Measurements from ENCODE around the gene SSBP4.

The SSBP4 gene

DNA sequence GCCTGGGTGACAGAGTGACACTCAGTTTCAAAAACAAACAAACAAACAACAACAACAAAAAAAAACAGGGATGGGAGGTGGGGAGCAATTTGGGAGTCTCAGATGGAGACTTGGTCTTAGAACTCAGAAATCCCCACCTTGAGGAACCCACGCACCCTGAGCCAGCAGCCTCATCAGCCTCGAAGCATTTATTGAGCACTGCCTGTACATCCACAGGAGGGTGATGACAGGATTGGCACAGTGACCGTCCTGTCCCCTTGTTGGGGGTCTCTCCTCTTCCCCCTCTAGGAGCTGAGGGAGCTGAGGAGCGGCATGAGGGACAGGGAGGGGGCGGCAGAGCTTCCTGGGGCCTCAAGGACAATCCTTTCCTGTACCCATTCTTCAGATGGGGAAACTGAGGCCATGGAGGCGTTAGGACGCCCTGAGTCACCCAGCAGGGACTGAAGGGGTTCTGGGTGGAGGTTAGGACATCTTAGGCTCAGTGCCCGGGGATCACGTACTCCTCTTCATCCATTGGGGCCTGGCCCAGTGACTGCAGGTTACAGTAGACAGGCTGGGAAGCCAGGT is 27.6 kb upstream of the SSBP4 start:
- TF ChIP-seq, protein P1, sequence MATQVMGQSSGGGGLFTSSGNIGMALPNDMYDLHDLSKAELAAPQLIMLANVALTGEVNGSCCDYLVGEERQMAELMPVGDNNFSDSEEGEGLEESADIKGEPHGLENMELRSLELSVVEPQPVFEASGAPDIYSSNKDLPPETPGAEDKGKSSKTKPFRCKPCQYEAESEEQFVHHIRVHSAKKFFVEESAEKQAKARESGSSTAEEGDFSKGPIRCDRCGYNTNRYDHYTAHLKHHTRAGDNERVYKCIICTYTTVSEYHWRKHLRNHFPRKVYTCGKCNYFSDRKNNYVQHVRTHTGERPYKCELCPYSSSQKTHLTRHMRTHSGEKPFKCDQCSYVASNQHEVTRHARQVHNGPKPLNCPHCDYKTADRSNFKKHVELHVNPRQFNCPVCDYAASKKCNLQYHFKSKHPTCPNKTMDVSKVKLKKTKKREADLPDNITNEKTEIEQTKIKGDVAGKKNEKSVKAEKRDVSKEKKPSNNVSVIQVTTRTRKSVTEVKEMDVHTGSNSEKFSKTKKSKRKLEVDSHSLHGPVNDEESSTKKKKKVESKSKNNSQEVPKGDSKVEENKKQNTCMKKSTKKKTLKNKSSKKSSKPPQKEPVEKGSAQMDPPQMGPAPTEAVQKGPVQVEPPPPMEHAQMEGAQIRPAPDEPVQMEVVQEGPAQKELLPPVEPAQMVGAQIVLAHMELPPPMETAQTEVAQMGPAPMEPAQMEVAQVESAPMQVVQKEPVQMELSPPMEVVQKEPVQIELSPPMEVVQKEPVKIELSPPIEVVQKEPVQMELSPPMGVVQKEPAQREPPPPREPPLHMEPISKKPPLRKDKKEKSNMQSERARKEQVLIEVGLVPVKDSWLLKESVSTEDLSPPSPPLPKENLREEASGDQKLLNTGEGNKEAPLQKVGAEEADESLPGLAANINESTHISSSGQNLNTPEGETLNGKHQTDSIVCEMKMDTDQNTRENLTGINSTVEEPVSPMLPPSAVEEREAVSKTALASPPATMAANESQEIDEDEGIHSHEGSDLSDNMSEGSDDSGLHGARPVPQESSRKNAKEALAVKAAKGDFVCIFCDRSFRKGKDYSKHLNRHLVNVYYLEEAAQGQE (IDR thresholded peaks at IDR 0.05; ENCODE audit: insufficient read depth in 1 of 2, low read depth in 2 of 2, low read length in 2 of 2): no peak
- no peak for TF ChIP-seq FOXP2 (optimal IDR thresholded peaks at IDR 0.05; ENCODE audit: borderline replicate concordance, extremely low read depth, extremely low read length, insufficient read depth)
- TF ChIP-seq TAF1 (IDR thresholded peaks at IDR 0.05; ENCODE audit: borderline replicate concordance, insufficient read depth, low read length): no peak
- no peak for TF ChIP-seq POLR2AphosphoS5 (IDR thresholded peaks at IDR 0.05; ENCODE audit: low read depth, low read length)
- TF ChIP-seq SIN3A (IDR thresholded peaks at IDR 0.05; ENCODE audit: borderline replicate concordance, insufficient read depth, low read length): no peak

DNA sequence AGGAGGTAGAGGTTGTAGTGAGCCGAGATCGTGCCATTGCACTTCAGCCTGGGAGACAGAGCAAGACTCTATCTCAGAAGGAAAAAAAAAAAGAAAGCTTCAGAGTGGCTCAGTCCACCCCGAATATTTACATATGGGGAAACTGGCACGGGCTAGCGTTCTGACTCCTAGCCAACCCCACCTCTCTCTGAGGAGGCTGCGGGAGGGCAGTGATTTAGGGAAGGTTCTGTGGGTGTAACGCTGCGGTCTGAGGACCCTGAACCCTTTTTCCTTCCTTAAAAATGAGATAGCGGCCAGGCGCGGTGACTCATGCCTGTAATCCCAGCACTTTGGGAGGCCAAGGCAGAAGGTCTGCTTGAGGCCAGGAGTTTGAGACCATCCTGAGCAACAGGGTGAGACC is 26.8 kb upstream of the SSBP4 start:
- no peak for TF ChIP-seq TAF1 (IDR thresholded peaks at IDR 0.05; ENCODE audit: borderline replicate concordance, insufficient read depth, low read length)
- TF ChIP-seq, protein P1 (IDR thresholded peaks at IDR 0.05; ENCODE audit: insufficient read depth in 1 of 2, low read depth in 2 of 2, low read length in 2 of 2): no peak
- TF ChIP-seq SIN3A (IDR thresholded peaks at IDR 0.05; ENCODE audit: borderline replicate concordance, insufficient read depth, low read length): no peak
- no peak for TF ChIP-seq POLR2AphosphoS5 (IDR thresholded peaks at IDR 0.05; ENCODE audit: low read depth, low read length)
- TF ChIP-seq FOXP2 (optimal IDR thresholded peaks at IDR 0.05; ENCODE audit: borderline replicate concordance, extremely low read depth, extremely low read length, insufficient read depth): no peak

DNA sequence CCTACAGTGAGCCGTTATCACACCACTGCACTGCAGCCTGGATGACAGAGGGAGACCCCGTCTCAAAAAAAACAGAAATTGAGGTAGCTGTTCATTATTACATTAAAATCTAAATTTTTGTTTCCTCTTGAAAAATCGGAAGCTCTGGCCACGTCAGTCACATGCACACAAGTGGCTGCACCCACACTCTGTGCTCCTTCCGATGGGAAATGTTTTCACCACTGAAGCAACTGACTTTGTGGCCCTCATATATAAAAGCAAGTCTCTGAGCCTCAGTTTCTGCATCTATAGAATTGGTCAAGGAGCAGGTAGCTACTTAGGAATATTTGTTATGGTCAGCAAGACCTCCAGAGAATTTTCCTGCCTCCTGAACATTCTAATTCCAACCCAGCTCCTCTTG is 26.3 kb upstream of the SSBP4 start:
- TF ChIP-seq POLR2AphosphoS5 (IDR thresholded peaks at IDR 0.05; ENCODE audit: low read depth, low read length) (no peak), SIN3A (IDR thresholded peaks at IDR 0.05; ENCODE audit: borderline replicate concordance, insufficient read depth, low read length) (no peak), FOXP2 (optimal IDR thresholded peaks at IDR 0.05; ENCODE audit: borderline replicate concordance, extremely low read depth, extremely low read length, insufficient read depth) (no peak), TAF1 (IDR thresholded peaks at IDR 0.05; ENCODE audit: borderline replicate concordance, insufficient read depth, low read length) (no peak)
- TF ChIP-seq, protein P1 (IDR thresholded peaks at IDR 0.05; ENCODE audit: insufficient read depth in 1 of 2, low read depth in 2 of 2, low read length in 2 of 2): no peak

DNA sequence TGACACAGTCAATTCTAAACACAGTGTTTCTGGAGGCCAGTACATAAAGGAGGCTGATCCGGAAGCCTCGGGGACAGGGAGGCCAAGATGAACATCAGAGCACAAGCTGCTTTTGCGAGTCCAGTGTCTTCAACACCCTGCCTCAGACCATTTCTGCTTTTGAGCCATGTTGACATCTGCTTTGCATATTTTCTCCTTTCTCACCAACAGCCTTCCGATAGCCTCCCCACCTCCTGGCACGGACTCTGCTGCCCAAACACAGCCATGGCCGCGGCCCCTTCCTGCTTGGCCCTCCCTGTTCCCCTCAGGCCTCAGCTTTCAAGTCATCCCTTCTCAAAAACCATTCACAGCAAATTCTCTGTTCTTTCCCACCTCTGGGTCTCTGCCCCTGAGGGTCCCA is 25.4 kb upstream of the SSBP4 start:
- TF ChIP-seq TAF1 (IDR thresholded peaks at IDR 0.05; ENCODE audit: borderline replicate concordance, insufficient read depth, low read length) (no peak), FOXP2 (optimal IDR thresholded peaks at IDR 0.05; ENCODE audit: borderline replicate concordance, extremely low read depth, extremely low read length, insufficient read depth) (no peak)

DNA sequence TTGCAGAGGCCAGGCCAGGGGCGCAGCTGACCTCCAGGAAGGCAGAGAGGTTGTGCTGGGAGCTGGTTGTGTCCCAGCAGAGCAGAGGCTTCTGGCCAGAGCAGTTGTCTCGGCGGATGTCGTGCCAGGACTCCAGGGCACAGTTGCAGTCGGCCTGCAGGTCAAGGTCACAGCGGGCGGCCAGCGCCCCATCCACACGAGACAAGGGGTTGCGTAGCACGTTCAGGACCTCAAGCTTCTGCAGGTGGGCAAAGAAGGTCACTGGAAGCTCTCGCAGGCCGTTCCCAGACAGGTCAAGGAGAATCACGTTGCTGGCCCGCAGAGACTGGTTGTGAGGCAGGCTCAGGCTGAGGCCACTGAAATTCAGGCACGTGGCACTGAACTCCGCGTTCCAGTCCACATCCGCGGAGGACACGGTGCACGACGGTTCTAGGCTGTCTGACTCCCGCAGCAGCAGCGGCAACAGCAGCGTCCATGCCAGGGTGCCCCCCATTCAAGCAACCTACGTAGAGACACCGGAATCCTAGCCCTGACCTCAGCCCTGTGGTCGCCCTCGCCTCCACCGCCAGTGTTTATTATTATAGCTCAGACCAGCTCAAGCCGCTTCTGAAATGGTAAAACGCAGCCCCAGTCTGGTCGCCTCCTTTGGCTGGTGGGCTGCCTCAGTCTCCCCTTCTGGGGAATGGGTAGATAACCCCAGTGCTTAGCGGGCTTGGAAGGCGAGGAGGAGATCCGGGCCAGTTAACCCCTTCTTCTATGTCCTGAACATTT is 22.5 kb upstream of the SSBP4 start:
- TF ChIP-seq, protein P1 (IDR thresholded peaks at IDR 0.05; ENCODE audit: insufficient read depth in 1 of 2, low read depth in 2 of 2, low read length in 2 of 2): no peak
- TF ChIP-seq TAF1 (IDR thresholded peaks at IDR 0.05; ENCODE audit: borderline replicate concordance, insufficient read depth, low read length) (no peak), FOXP2 (optimal IDR thresholded peaks at IDR 0.05; ENCODE audit: borderline replicate concordance, extremely low read depth, extremely low read length, insufficient read depth) (no peak), POLR2AphosphoS5 (IDR thresholded peaks at IDR 0.05; ENCODE audit: low read depth, low read length) (no peak), SIN3A (IDR thresholded peaks at IDR 0.05; ENCODE audit: borderline replicate concordance, insufficient read depth, low read length) (no peak)

Measured in PFSK-1 (cell line).